SJSA1 (cell line): ENCODE data around the gene FAM3B. TPM values are rescaled to one million over a fixed set of nuclear protein-coding genes. Genes with fewer than 3 reads are reported as not detected.

Source experiments
- DNase-seq, 2 experiments: peaks; one replicate each; pipeline ENCODE4 v3.0.0-alpha.2; 2015 to 2020; ENCODE audit warnings: low spot score in 2 of 2, low read depth in 1 of 2
- H3K27ac ChIP-seq: fragments of 250-450 bp; sonication (Bioruptor Pico); 2 replicates; pipeline ENCODE4 v1.5.1; 2020; ENCODE audit warnings: mild to moderate bottlenecking, moderate library complexity
- H3K27me3 ChIP-seq: fragments of 250-450 bp; sonication (Bioruptor Pico); replicated peaks from 2 replicates; pipeline ENCODE4 v1.5.1; 2020; ENCODE audit warnings: mild to moderate bottlenecking, moderate library complexity
- H3K36me3 ChIP-seq: fragments of 250-450 bp; sonication (Bioruptor Pico); 2 replicates; pipeline ENCODE4 v1.5.1; 2020; ENCODE audit warnings: mild to moderate bottlenecking
- H3K4me1 ChIP-seq: fragments of 250-450 bp; sonication (Bioruptor Pico); replicated peaks from 2 replicates; pipeline ENCODE4 v1.6.1; 2021; ENCODE audit warnings: mild to moderate bottlenecking
- H3K4me3 ChIP-seq: fragments of 250-450 bp; sonication (Bioruptor Pico); 2 replicates; pipeline ENCODE4 v1.5.1; 2020; ENCODE audit warnings: mild to moderate bottlenecking
- H3K9me3 ChIP-seq: fragments of 250-450 bp; sonication (Bioruptor Pico); replicated peaks from 2 replicates; pipeline ENCODE4 v1.5.1; 2020; ENCODE audit warnings: mild to moderate bottlenecking
- total RNA-seq: library from RNA; depleted of rRNA; stranded (reverse); fragments of >200 nt; shearing (Covaris generic); gene quantifications from 2 replicates; pipeline ENCODE4 v1.2.3, GENCODE V29; 2014

FAM3B gene
- total RNA-seq, 1 experiment from 2014 or later = not detected

GRCh38 chr21:41363370-41364270 is 47.0 kb downstream of the FAM3B start:
- Histone ChIP-seq H3K27ac (no peak overlapping the region), H3K4me3 (no peak overlapping the region), H3K36me3 (no peaks in the 10 kb centered on the region), H3K4me1 (peaks cover 6% of the 10 kb centered on the region; the same call in 1 of the 2 replicates), H3K27me3 (0 out of 2 replicates have a peak, but pooled peaks cover 2% of the 10 kb centered on the region), H3K9me3 (no peaks in the 10 kb centered on the region)
- DNase-seq = no peak

- Histone ChIP-seq H3K27ac (no peak overlapping the region), H3K36me3 (no peaks in the 10 kb centered on the region), H3K27me3 (0 out of 2 replicates have a peak, but pooled peaks cover 2% of the 10 kb centered on the region), H3K4me1 (peaks cover 6% of the 10 kb centered on the region; the same call in 1 of the 2 replicates), H3K9me3 (no peaks in the 10 kb centered on the region), H3K4me3 (no peak overlapping the region)
- DNase-seq = peak in 1 of 2 experiments; percentile 24
Measured at GRCh38 chr21:41364308-41364707, 47.7 kb downstream of the FAM3B start.

DNA sequence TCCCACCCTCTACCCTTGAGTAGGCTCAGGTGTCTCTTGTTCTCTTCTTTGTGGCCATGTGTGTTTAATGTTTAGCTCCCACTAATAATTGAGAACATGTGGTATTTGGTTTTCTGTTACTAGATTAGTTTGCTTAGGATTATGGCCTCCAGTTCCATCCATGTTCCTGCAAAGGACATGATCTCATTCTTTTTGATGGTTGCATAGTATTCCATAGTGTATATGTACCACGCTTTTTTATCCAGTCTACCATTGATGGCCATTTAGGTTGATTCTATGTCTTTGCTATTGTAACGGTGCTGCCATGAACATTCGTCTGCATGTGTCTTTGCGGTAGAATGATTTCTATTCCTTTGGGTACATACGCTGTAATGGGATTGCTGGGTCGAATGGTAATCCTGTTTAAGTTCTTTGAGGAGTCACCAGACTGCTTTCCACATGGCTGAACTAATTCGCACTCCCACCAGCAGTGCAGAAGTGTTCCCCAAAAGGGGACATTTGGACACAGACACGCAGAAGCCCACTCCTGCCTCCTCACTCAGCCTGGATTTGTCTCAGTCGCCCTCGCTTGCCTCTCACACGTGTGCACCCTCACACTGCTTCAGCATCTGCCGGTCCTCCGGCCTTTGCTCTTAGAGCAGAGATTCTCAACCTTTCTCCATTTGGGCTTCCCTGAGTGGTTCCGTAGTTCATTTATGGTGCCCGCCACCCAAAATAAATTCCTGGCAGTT is 48.9 kb downstream of the FAM3B start:
- Histone ChIP-seq H3K27ac (no peak overlapping the region), H3K4me3 (no peak overlapping the region), H3K9me3 (no peaks in the 10 kb centered on the region), H3K27me3 (0 out of 2 replicates have a peak, but pooled peaks cover 2% of the 10 kb centered on the region), H3K36me3 (no peaks in the 10 kb centered on the region), H3K4me1 (peaks cover 6% of the 10 kb centered on the region; the same call in 1 of the 2 replicates)
- peak in 1 of 2 experiments; percentile 13 for DNase-seq

DNA sequence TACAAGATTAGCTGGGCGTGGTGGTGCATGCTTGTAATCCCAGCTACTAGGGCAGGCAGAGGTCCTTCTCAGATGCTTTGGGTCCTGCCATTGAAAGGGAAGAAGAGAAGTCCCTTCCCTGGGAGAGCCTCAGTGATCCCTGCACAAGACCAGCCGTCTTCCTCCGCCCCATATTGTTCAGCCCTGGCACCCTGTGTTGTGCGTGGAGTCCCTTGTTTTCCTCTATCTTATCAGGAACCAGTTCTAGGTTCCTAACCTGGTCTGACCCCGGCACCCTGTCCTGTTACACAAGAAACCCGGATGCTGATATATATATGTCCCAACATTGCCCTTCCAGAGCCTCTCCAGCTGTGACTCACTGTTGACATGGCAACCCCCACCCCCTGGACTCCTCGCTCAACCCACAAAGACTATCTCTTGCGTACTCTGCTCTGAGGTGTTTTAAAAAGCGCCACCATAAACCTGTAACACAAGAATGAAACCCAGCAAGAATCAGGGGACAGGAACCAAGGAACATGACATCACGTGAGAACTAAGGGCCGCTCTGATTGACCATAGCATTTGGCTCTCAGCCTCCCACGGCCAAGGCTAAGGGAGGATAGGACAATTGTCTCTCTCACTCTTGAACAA is 50.0 kb downstream of the FAM3B start:
- Histone ChIP-seq H3K27ac (no peak overlapping the region), H3K27me3 (0 out of 2 replicates have a peak, but pooled peaks cover 2% of the 10 kb centered on the region), H3K4me1 (peaks cover 5% of the 10 kb centered on the region; the same call in 1 of the 2 replicates), H3K9me3 (no peaks in the 10 kb centered on the region), H3K4me3 (no peak overlapping the region), H3K36me3 (no peaks in the 10 kb centered on the region)
- peak in 1 of 2 experiments; percentile 46 for DNase-seq

GRCh38 chr21:41367301-41367944 is 50.8 kb downstream of the FAM3B start:
- Histone ChIP-seq H3K27me3 (0 out of 2 replicates have a peak, but pooled peaks cover 2% of the 10 kb centered on the region), H3K36me3 (no peaks in the 10 kb centered on the region), H3K4me1 (no peaks in the 10 kb centered on the region), H3K9me3 (no peaks in the 10 kb centered on the region), H3K27ac (no peak overlapping the region), H3K4me3 (no peak overlapping the region)
- DNase-seq = no peak

DNA sequence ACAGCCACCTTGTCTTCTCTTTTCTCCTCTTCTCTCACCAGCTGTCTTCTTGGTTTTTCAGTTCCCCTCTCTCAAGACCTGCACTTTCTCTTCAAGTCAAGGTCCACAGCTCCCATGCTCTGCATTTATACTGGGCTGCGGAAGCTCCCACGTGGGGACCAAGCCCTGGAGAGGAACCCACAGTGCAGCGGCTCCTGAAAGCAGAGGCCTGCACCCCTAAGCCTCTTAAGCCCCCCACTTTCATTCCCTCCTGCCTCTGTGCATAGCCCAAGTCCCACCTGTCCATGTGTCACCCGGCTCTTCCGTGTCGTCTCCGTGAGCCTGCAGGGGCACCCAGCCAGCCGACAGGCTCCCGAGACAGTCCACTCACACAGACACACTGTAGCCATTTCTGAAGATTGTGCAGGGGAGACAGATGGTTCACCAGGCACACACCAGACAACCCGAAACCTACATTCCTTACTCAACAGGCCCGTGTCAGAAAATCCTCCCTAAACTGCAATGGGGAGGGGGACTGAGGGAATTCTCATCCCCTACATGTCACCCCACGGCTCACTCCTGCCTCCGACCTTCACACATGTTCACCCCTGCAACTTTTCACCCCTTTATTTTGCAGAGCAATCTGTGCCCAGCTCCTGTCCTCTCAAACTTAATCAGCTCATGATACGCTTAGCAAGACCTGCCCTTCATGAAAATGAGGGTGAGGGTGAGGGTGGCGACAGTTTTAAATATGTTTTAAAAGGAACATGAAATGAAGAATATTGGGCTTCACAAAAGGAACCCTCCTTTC is 51.5 kb downstream of the FAM3B start:
- no peak overlapping the region for H3K4me3 ChIP-seq
- no peaks in the 10 kb centered on the region for H3K9me3 ChIP-seq
- H3K27ac ChIP-seq = no peak overlapping the region
- no peaks in the 10 kb centered on the region for H3K36me3 ChIP-seq
- H3K4me1 ChIP-seq = no peaks in the 10 kb centered on the region
- 0 out of 2 replicates have a peak, but pooled peaks cover 2% of the 10 kb centered on the region for H3K27me3 ChIP-seq
- no peak for DNase-seq

DNA sequence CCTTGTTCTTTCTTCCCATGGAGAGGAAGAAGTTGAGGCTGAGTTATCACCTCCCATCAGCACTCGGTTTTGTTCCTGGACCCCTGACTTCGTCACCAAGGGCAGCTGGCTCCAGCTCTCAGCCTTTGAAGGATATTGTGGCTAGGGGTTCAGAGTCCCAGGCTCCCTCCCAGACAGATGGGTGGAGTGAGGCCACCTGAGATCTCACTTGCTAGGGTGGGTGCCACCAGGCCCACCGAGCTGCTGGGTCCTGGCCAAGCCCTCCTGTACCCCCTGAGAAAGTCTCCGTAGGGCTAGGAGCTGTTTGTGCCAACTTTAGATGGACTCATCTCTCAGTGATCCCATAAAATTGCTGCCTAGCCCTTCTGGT is 52.1 kb downstream of the FAM3B start:
- no peaks in the 10 kb centered on the region for H3K4me1 ChIP-seq
- H3K9me3 ChIP-seq = no peaks in the 10 kb centered on the region
- no peak overlapping the region for H3K4me3 ChIP-seq
- no peaks in the 10 kb centered on the region for H3K36me3 ChIP-seq
- no peak for DNase-seq
- 0 out of 2 replicates have a peak, but pooled peaks cover 2% of the 10 kb centered on the region for H3K27me3 ChIP-seq
- H3K27ac ChIP-seq = no peak overlapping the region

- Histone ChIP-seq H3K9me3 (no peaks in the 10 kb centered on the region), H3K36me3 (no peaks in the 10 kb centered on the region), H3K27me3 (0 out of 2 replicates have a peak, but pooled peaks cover 2% of the 10 kb centered on the region), H3K4me1 (no peaks in the 10 kb centered on the region), H3K4me3 (no peak overlapping the region), H3K27ac (no peak overlapping the region)
- no peak for DNase-seq
Measured at GRCh38 chr21:41369105-41369919, 52.7 kb downstream of the FAM3B start.

DNA sequence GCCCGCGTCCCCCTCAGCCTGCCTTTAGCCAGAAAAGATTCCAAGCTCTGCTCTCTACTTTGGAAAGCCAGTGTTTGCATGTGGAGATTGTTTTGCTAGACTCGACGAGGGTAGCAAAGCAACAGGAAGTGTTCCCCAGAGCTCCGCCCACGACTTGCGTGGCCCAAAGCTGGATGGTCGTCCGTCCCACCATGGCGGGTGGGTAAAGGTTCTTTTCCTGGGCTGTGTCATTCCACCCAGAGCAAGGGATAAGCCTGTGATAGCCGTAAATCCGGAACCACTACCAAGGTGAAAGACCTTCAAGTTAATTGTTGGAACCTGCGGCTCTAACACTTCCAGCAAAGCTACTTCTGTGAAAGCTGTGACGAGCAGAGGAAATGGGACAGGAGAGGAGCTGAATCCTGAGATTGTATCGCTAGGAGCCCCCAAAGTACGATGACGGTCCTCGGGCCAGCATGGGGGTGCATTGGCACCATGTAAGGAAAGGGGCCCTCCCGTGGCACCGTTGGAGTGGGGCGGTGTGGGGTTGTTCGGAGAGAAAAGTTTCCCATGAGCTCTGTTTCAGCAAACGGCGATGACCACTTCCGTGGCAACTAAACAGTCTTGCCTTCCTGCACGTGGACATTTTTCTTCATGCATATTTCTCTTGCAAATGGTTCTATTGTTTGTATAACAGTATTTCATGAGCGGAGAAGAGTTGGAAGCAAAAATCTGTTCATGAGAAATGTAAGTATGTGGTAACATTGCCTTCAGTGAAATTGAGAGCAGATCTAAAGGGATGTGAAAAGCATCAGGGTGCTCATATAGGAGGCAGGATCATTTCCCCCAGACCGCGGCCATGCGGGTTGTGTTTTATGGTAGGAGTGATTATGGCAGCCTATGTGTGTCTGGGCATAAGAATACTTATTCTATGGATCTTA is 53.6 kb downstream of the FAM3B start:
- DNase-seq = no peak
- 0 out of 2 replicates have a peak, but pooled peaks cover 2% of the 10 kb centered on the region for H3K27me3 ChIP-seq
- H3K9me3 ChIP-seq = no peaks in the 10 kb centered on the region
- no peaks in the 10 kb centered on the region for H3K36me3 ChIP-seq
- H3K27ac ChIP-seq = no peak overlapping the region
- no peaks in the 10 kb centered on the region for H3K4me1 ChIP-seq
- H3K4me3 ChIP-seq = no peak overlapping the region

- DNase-seq = no peak
- no peak overlapping the region for H3K27ac ChIP-seq
Measured at GRCh38 chr21:41370840-41371684, 54.5 kb downstream of the FAM3B start.

More at GRCh38 chr21:41370840-41371684, 54.5 kb downstream of the FAM3B start:
- Histone ChIP-seq H3K36me3 (no peaks in the 10 kb centered on the region), H3K4me1 (no peaks in the 10 kb centered on the region), H3K27me3 (0 out of 2 replicates have a peak, but pooled peaks cover 2% of the 10 kb centered on the region), H3K9me3 (no peaks in the 10 kb centered on the region), H3K4me3 (no peak overlapping the region)
